Natural killer cell (primary cell): Measurements from ENCODE around the gene PLA2G6. TPM values are rescaled to one million over a fixed set of nuclear protein-coding genes. Genes with fewer than 3 reads are reported as not detected.

ENCODE experiments used
- ATAC-seq, 3 donors: fragments of 150-1000 bp in 2 of 3; fragments of 200-7000 bp in 1 of 3; cut with Tn5 transposase; 1 replicate in 1 of 3; 2 replicates in 2 of 3; pipeline ENCODE4 v1.10.0; 2021; ENCODE audit warnings: mild to moderate bottlenecking in 2 of 3, moderate library complexity in 2 of 3
- DNase-seq, 2 donors: peaks; one replicate each; pipeline versions ENCODE4 v3.0.0 to v3.0.0-alpha.2; 2013 to 2021; ENCODE audit warnings: mixed read lengths in 1 of 2
- H3K27ac ChIP-seq: one replicate; pipeline ENCODE4 v1.5.1; 2013; ENCODE audit warnings: mild to moderate bottlenecking, low read length
- H3K27me3 ChIP-seq: one replicate; pipeline ENCODE4 v1.6.1; 2013; ENCODE audit warnings: low read length; ENCODE audit not compliant: control insufficient read depth, insufficient read depth
- H3K36me3 ChIP-seq: one replicate; pipeline ENCODE4 v1.6.1; 2013; ENCODE audit warnings: low read length; ENCODE audit not compliant: control insufficient read depth, insufficient read depth
- H3K4me1 ChIP-seq: one replicate; pipeline ENCODE4 v1.6.1; 2013; ENCODE audit warnings: low read length; ENCODE audit not compliant: control insufficient read depth, insufficient read depth
- H3K4me3 ChIP-seq: one replicate; pipeline ENCODE4 v1.5.1; 2013; ENCODE audit warnings: low read length
- H3K9me3 ChIP-seq: one replicate; pipeline ENCODE4 v1.6.1; 2013; ENCODE audit warnings: low read length; ENCODE audit not compliant: control insufficient read depth, insufficient read depth
- H3K27ac Mint-ChIP-seq, 2 donors: one replicate each; pipeline ENCODE4 v1.8.0; 2022; ENCODE audit warnings: mild to moderate bottlenecking in 2 of 2, mixed read lengths in 2 of 2, moderate library complexity in 1 of 2
- H3K27me3 Mint-ChIP-seq, 2 donors: one replicate each; pipeline ENCODE4 v1.8.0; 2022; ENCODE audit warnings: low read depth in 2 of 2, mixed read lengths in 2 of 2
- H3K36me3 Mint-ChIP-seq: one replicate; pipeline ENCODE4 v1.8.0; 2022; ENCODE audit warnings: mixed read lengths
- H3K4me1 Mint-ChIP-seq, 2 donors: one replicate each; pipeline ENCODE4 v1.8.0; 2022; ENCODE audit warnings: mixed read lengths in 2 of 2
- H3K4me3 Mint-ChIP-seq: one replicate; pipeline ENCODE4 v1.8.0; 2022; ENCODE audit warnings: mild to moderate bottlenecking, moderate library complexity, mixed read lengths
- H3K9me3 Mint-ChIP-seq, 2 donors: one replicate each; pipeline ENCODE4 v1.8.0; 2022; ENCODE audit warnings: mixed read lengths in 2 of 2
- CTCF ChIP-seq: fragments of 200-600 bp; IDR thresholded peaks from one replicate; pipeline ENCODE4 v1.8.0; 2022; ENCODE audit warnings: antibody characterized with exemption
- WGBS: methylation state at CpG from one replicate; pipeline ENCODE4 v1.1.7; 2013; ENCODE audit warnings: missing lambda C conversion rate; ENCODE audit not compliant: insufficient coverage; 5-methylcytosine and 5-hydroxymethylcytosine counted together
- intact Hi-C: fragments of 100-400 bp; cut with micrococcal nuclease; formaldehyde crosslinking; loops from one replicate; pipeline ENCODE4 v1.14.2; 2022
- total RNA-seq, 4 donors: library from RNA; stranded (reverse); fragments of 120-200 nt in 1 of 4; gene quantifications; one replicate each; pipeline versions ENCODE4 v1.2.3 to v1.2.4, GENCODE V29; 2013 to 2022

PLA2G6 gene
- total RNA-seq, 3 donors from 2014 or later (not counting 1 experiment from before 2014, with no cell fraction given) = 137 to 167 (median 145) TPM

- ATAC-seq = no peak
- H3K27me3 ChIP-seq = no peaks in the 10 kb centered on the region
- no peaks in the 10 kb centered on the region for H3K36me3 Mint-ChIP-seq
- H3K27ac ChIP-seq = no peak overlapping the region
- DNase-seq = no peak
- no peak for TF ChIP-seq CTCF
- 90% methylated on average over 17 of the region's 17 CpGs for WGBS
- peaks cover 9% of the 10 kb centered on the region for H3K36me3 ChIP-seq
- no peaks in the 10 kb centered on the region for H3K27me3 Mint-ChIP-seq
- no peak overlapping the region for H3K27ac Mint-ChIP-seq
- H3K4me3 ChIP-seq = no peak overlapping the region
- peaks cover 23% of the 10 kb centered on the region for H3K4me1 ChIP-seq
- peaks cover 0 to 6% of the 10 kb centered on the region in 2 donors for H3K9me3 Mint-ChIP-seq
- H3K4me1 Mint-ChIP-seq = peaks cover 31 to 55% of the 10 kb centered on the region in 2 donors
- intact Hi-C loops = no loop called here
- H3K9me3 ChIP-seq = peaks cover 5% of the 10 kb centered on the region
- peak overlapping the region; percentile 22 for H3K4me3 Mint-ChIP-seq
Measured at GRCh38 chr22:38106814-38107578, 74.6 kb downstream of the PLA2G6 start.

- no peak for TF ChIP-seq CTCF
- Histone ChIP-seq H3K36me3 (peaks cover under 1% of the 10 kb centered on the region), H3K27me3 (no peaks in the 10 kb centered on the region), H3K4me3 (no peak overlapping the region), H3K4me1 (peaks cover 25% of the 10 kb centered on the region), H3K9me3 (no peaks in the 10 kb centered on the region), H3K27ac (no peak overlapping the region)
- intact Hi-C loops = no loop called here
- Mint-ChIP-seq H3K36me3 (no peaks in the 10 kb centered on the region), H3K4me3 (peak overlapping the region; percentile 77), H3K27ac (peak overlapping the region; percentile 58 to 85), H3K9me3 (peaks cover 0 to 2% of the 10 kb centered on the region in 2 donors), H3K27me3 (no peaks in the 10 kb centered on the region), H3K4me1 (peaks cover 37 to 57% of the 10 kb centered on the region in 2 donors)
- ATAC-seq (no peak), DNase-seq (no peak)
- 94% methylated on average over 6 of the region's 6 CpGs for WGBS
Measured at GRCh38 chr22:38104084-38104483, 77.5 kb downstream of the PLA2G6 start.

- no peak for ATAC-seq
- Histone ChIP-seq H3K27ac (no peak overlapping the region), H3K4me3 (no peak overlapping the region), H3K4me1 (peaks cover 25% of the 10 kb centered on the region), H3K36me3 (no peaks in the 10 kb centered on the region), H3K27me3 (no peaks in the 10 kb centered on the region), H3K9me3 (no peaks in the 10 kb centered on the region)
- no peak overlapping the region for H3K27ac Mint-ChIP-seq
- intact Hi-C loops = no loop called here
- H3K27me3 Mint-ChIP-seq = no peaks in the 10 kb centered on the region
- WGBS = 95% methylated on average over 6 of the region's 8 CpGs
- peaks cover 0 to 2% of the 10 kb centered on the region in 2 donors for H3K9me3 Mint-ChIP-seq
- no peak for TF ChIP-seq CTCF
- H3K36me3 Mint-ChIP-seq = no peaks in the 10 kb centered on the region
- H3K4me1 Mint-ChIP-seq = peaks cover 37 to 54% of the 10 kb centered on the region in 2 donors
- no peak for DNase-seq
- peak overlapping the region; percentile 77 for H3K4me3 Mint-ChIP-seq
Measured at GRCh38 chr22:38103641-38104040, 78.0 kb downstream of the PLA2G6 start.
